Natural killer cell (primary cell): Measurements from ENCODE around the gene ABCC10. TPM values are rescaled to one million over a fixed set of nuclear protein-coding genes. Genes with fewer than 3 reads are reported as not detected.

Source experiments
- ATAC-seq, 3 donors: fragments of 150-1000 bp in 2 of 3; fragments of 200-7000 bp in 1 of 3; cut with Tn5 transposase; 1 replicate in 1 of 3; 2 replicates in 2 of 3; pipeline ENCODE4 v1.10.0; 2021; ENCODE audit warnings: mild to moderate bottlenecking in 2 of 3, moderate library complexity in 2 of 3
- DNase-seq, 2 donors: peaks; one replicate each; pipeline versions ENCODE4 v3.0.0 to v3.0.0-alpha.2; 2013 to 2021; ENCODE audit warnings: mixed read lengths in 1 of 2
- H3K27ac ChIP-seq: one replicate; pipeline ENCODE4 v1.5.1; 2013; ENCODE audit warnings: mild to moderate bottlenecking, low read length
- H3K27me3 ChIP-seq: one replicate; pipeline ENCODE4 v1.6.1; 2013; ENCODE audit warnings: low read length; ENCODE audit not compliant: control insufficient read depth, insufficient read depth
- H3K36me3 ChIP-seq: one replicate; pipeline ENCODE4 v1.6.1; 2013; ENCODE audit warnings: low read length; ENCODE audit not compliant: control insufficient read depth, insufficient read depth
- H3K4me1 ChIP-seq: one replicate; pipeline ENCODE4 v1.6.1; 2013; ENCODE audit warnings: low read length; ENCODE audit not compliant: control insufficient read depth, insufficient read depth
- H3K4me3 ChIP-seq: one replicate; pipeline ENCODE4 v1.5.1; 2013; ENCODE audit warnings: low read length
- H3K9me3 ChIP-seq: one replicate; pipeline ENCODE4 v1.6.1; 2013; ENCODE audit warnings: low read length; ENCODE audit not compliant: control insufficient read depth, insufficient read depth
- H3K27ac Mint-ChIP-seq, 2 donors: one replicate each; pipeline ENCODE4 v1.8.0; 2022; ENCODE audit warnings: mild to moderate bottlenecking in 2 of 2, mixed read lengths in 2 of 2, moderate library complexity in 1 of 2
- H3K27me3 Mint-ChIP-seq, 2 donors: one replicate each; pipeline ENCODE4 v1.8.0; 2022; ENCODE audit warnings: low read depth in 2 of 2, mixed read lengths in 2 of 2
- H3K36me3 Mint-ChIP-seq: one replicate; pipeline ENCODE4 v1.8.0; 2022; ENCODE audit warnings: mixed read lengths
- H3K4me1 Mint-ChIP-seq, 2 donors: one replicate each; pipeline ENCODE4 v1.8.0; 2022; ENCODE audit warnings: mixed read lengths in 2 of 2
- H3K4me3 Mint-ChIP-seq: one replicate; pipeline ENCODE4 v1.8.0; 2022; ENCODE audit warnings: mild to moderate bottlenecking, moderate library complexity, mixed read lengths
- H3K9me3 Mint-ChIP-seq, 2 donors: one replicate each; pipeline ENCODE4 v1.8.0; 2022; ENCODE audit warnings: mixed read lengths in 2 of 2
- CTCF ChIP-seq: fragments of 200-600 bp; IDR thresholded peaks from one replicate; pipeline ENCODE4 v1.8.0; 2022; ENCODE audit warnings: antibody characterized with exemption
- WGBS: methylation state at CpG from one replicate; pipeline ENCODE4 v1.1.7; 2013; ENCODE audit warnings: missing lambda C conversion rate; ENCODE audit not compliant: insufficient coverage; 5-methylcytosine and 5-hydroxymethylcytosine counted together
- intact Hi-C: fragments of 100-400 bp; cut with micrococcal nuclease; formaldehyde crosslinking; loops from one replicate; pipeline ENCODE4 v1.14.2; 2022
- total RNA-seq, 4 donors: library from RNA; stranded (reverse); fragments of 120-200 nt in 1 of 4; gene quantifications; one replicate each; pipeline versions ENCODE4 v1.2.3 to v1.2.4, GENCODE V29; 2013 to 2022

Gene ABCC10
- total RNA-seq, 3 donors from 2014 or later (not counting 1 experiment from before 2014, with no cell fraction given): 74.6 to 90.5 (median 81.9) TPM

- H3K27me3 Mint-ChIP-seq: no peaks in the 10 kb centered on the region
- H3K4me1 ChIP-seq: no peaks in the 10 kb centered on the region
- no peak for ATAC-seq
- WGBS: 100% methylated on average over 3 of the region's 4 CpGs
- intact Hi-C loops: no loop called here
- DNase-seq: no peak
- H3K27me3 ChIP-seq: no peaks in the 10 kb centered on the region
- H3K9me3 ChIP-seq: no peaks in the 10 kb centered on the region
- TF ChIP-seq CTCF: no peak
- H3K4me1 Mint-ChIP-seq: no peaks in the 10 kb centered on the region
- H3K9me3 Mint-ChIP-seq: no peaks in the 10 kb centered on the region
- no peak overlapping the region for H3K4me3 Mint-ChIP-seq
- H3K36me3 Mint-ChIP-seq: no peaks in the 10 kb centered on the region
- H3K36me3 ChIP-seq: peaks cover 48% of the 10 kb centered on the region
- H3K4me3 ChIP-seq: no peak overlapping the region
- H3K27ac ChIP-seq: no peak overlapping the region
- peak overlapping the region in 1 of 2 donors; percentile 31 for H3K27ac Mint-ChIP-seq
Observed at GRCh38 chr6:43437700-43438099, 10.4 kb downstream of the ABCC10 start.

GRCh38 chr6:43442935-43443334 lies 15.6 kb downstream of the ABCC10 start:
- Mint-ChIP-seq H3K9me3 (no peaks in the 10 kb centered on the region), H3K27me3 (no peaks in the 10 kb centered on the region), H3K4me1 (peaks cover 0 to 4% of the 10 kb centered on the region in 2 donors), H3K36me3 (no peaks in the 10 kb centered on the region), H3K4me3 (no peak overlapping the region), H3K27ac (peak overlapping the region in 1 of 2 donors; percentile 65)
- Histone ChIP-seq H3K36me3 (peaks cover 70% of the 10 kb centered on the region), H3K9me3 (no peaks in the 10 kb centered on the region), H3K27ac (no peak overlapping the region), H3K4me1 (no peaks in the 10 kb centered on the region), H3K27me3 (no peaks in the 10 kb centered on the region), H3K4me3 (no peak overlapping the region)
- intact Hi-C loops: no loop called here
- WGBS: 96% methylated on average over 14 of the region's 14 CpGs
- DNase-seq: no peak
- no peak for TF ChIP-seq CTCF
- no peak for ATAC-seq

- no peak for DNase-seq
- Mint-ChIP-seq H3K9me3 (no peaks in the 10 kb centered on the region), H3K4me3 (no peak overlapping the region), H3K36me3 (no peaks in the 10 kb centered on the region), H3K27ac (no peak overlapping the region), H3K4me1 (peaks cover 0 to 4% of the 10 kb centered on the region in 2 donors), H3K27me3 (no peaks in the 10 kb centered on the region)
- no peak overlapping the region for H3K4me3 ChIP-seq
- no peak for TF ChIP-seq CTCF
- H3K36me3 ChIP-seq: peaks cover 68% of the 10 kb centered on the region
- intact Hi-C loops: no loop called here
- 95% methylated on average over 10 of the region's 10 CpGs for WGBS
- H3K4me1 ChIP-seq: no peaks in the 10 kb centered on the region
- H3K27me3 ChIP-seq: no peaks in the 10 kb centered on the region
- no peak for ATAC-seq
- H3K9me3 ChIP-seq: no peaks in the 10 kb centered on the region
- no peak overlapping the region for H3K27ac ChIP-seq
Observed at GRCh38 chr6:43444036-43444435, 16.7 kb downstream of the ABCC10 start.

- Histone ChIP-seq H3K4me3 (no peak overlapping the region), H3K9me3 (no peaks in the 10 kb centered on the region), H3K27me3 (no peaks in the 10 kb centered on the region), H3K27ac (no peak overlapping the region), H3K36me3 (peaks cover 73% of the 10 kb centered on the region), H3K4me1 (no peaks in the 10 kb centered on the region)
- no peak for TF ChIP-seq CTCF
- no peak overlapping the region for H3K27ac Mint-ChIP-seq
- DNase-seq: no peak
- H3K27me3 Mint-ChIP-seq: no peaks in the 10 kb centered on the region
- H3K4me1 Mint-ChIP-seq: peaks cover 0 to 4% of the 10 kb centered on the region in 2 donors
- H3K9me3 Mint-ChIP-seq: no peaks in the 10 kb centered on the region
- no peak for ATAC-seq
- intact Hi-C loops: no loop called here
- no peaks in the 10 kb centered on the region for H3K36me3 Mint-ChIP-seq
- H3K4me3 Mint-ChIP-seq: no peak overlapping the region
- WGBS: 96% methylated on average over 8 of the region's 8 CpGs
Observed at GRCh38 chr6:43444582-43444981, 17.2 kb downstream of the ABCC10 start.
